Lower leg skin (tissue), 3 donors: ENCODE data around the gene SLX9.

Source experiments
- CTCF ChIP-seq, 3 donors: fragments of 450-650 bp; IDR thresholded peaks; one replicate each; pipeline ENCODE4 v1.5.1; 2016; ENCODE audit warnings: antibody characterized with exemption in 3 of 3, mild to moderate bottlenecking in 3 of 3, moderate library complexity in 2 of 3
- POLR2A ChIP-seq, 2 donors: fragments of 450-650 bp; IDR thresholded peaks; one replicate each; pipeline ENCODE4 v1.6.1; 2016 to 2017; ENCODE audit warnings: antibody characterized with exemption in 2 of 2, mild to moderate bottlenecking in 1 of 2, moderate library complexity in 1 of 2

- no peak for TF ChIP-seq POLR2A (IDR thresholded peaks at IDR 0.05)
- TF ChIP-seq CTCF (IDR thresholded peaks at IDR 0.05): peak in 1 of 3 donors; percentile 76
These were observed 10.0 kb downstream of the SLX9 start for GRCh38 chr21:44949779-44950198.
